SJCRH30 (cell line): ENCODE results near the gene SCN4A. TPM values are rescaled to one million over a fixed set of nuclear protein-coding genes. Genes with fewer than 3 reads are reported as not detected.

Experiments
- DNase-seq, 2 experiments: peaks; one replicate each; pipeline ENCODE4 v3.0.0-alpha.2; 2015 to 2020
- H3K27ac ChIP-seq: fragments of 250-450 bp; sonication (Bioruptor Pico); 2 replicates; pipeline ENCODE4 v1.5.1; 2020; ENCODE audit warnings: mild to moderate bottlenecking, moderate library complexity
- H3K27me3 ChIP-seq: fragments of 250-450 bp; sonication (Bioruptor Pico); 2 replicates; pipeline ENCODE4 v1.5.1; 2020; ENCODE audit warnings: mild to moderate bottlenecking, moderate library complexity
- H3K36me3 ChIP-seq: fragments of 250-450 bp; sonication (Bioruptor Pico); 2 replicates; pipeline ENCODE4 v1.5.1; 2020; ENCODE audit warnings: mild to moderate bottlenecking, moderate library complexity
- H3K4me1 ChIP-seq: fragments of 250-450 bp; sonication (Bioruptor Pico); 2 replicates; pipeline ENCODE4 v1.5.1; 2020; ENCODE audit warnings: mild to moderate bottlenecking, moderate library complexity
- H3K4me3 ChIP-seq: fragments of 250-450 bp; sonication (Bioruptor Pico); 2 replicates; pipeline ENCODE4 v1.5.1; 2020; ENCODE audit warnings: mild to moderate bottlenecking, moderate library complexity
- H3K9me3 ChIP-seq: fragments of 250-450 bp; sonication (Bioruptor Pico); replicated peaks from 2 replicates; pipeline ENCODE4 v1.5.1; 2020; ENCODE audit warnings: mild to moderate bottlenecking, moderate library complexity
- total RNA-seq: library from RNA; depleted of rRNA; stranded (reverse); fragments of >200 nt; shearing (Covaris generic); gene quantifications from 2 replicates; pipeline ENCODE4 v1.2.3, GENCODE V29; 2014

SCN4A gene
- total RNA-seq, 1 experiment from 2014 or later: 14.3 TPM

DNA sequence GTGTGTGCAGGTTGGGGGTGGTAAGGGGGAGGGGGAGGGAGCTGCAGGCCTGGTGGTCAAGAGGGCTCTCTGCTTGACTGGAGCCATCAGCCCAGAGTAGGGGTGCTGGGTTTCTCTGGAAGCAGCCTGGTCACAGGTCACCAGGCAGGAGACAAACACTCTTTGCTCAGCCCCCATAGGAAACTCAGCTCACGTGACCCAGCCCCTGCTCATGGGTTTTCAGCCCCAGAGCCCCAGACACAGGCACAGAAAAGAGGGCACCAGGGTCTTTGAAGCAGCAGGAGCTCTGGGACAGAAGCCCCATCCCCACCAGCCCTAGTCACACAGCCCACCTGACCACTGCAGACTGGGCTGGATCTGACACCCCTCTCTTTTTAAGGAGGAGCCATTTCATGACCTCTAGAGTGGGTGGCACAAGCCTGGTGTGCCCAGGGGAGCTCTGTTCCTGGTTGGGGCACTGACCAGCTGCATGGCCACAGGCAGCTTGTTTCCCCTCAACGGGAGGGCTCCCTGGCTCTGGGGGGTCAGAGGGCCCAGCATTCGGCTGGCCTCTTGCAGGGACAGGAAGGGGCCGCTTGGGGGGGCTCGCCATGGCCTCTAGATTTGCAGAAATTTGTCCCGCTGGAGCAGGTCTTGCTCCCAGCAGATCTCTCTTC lies 26.8 kb downstream of the SCN4A start:
- Histone ChIP-seq H3K36me3 (no peaks in the 10 kb centered on the region; the same call in 1 of the 2 replicates), H3K4me1 (no peaks in the 10 kb centered on the region), H3K9me3 (no peaks in the 10 kb centered on the region), H3K27me3 (no peaks in the 10 kb centered on the region), H3K27ac (no peak overlapping the region), H3K4me3 (no peak overlapping the region)
- no peak for DNase-seq

DNA sequence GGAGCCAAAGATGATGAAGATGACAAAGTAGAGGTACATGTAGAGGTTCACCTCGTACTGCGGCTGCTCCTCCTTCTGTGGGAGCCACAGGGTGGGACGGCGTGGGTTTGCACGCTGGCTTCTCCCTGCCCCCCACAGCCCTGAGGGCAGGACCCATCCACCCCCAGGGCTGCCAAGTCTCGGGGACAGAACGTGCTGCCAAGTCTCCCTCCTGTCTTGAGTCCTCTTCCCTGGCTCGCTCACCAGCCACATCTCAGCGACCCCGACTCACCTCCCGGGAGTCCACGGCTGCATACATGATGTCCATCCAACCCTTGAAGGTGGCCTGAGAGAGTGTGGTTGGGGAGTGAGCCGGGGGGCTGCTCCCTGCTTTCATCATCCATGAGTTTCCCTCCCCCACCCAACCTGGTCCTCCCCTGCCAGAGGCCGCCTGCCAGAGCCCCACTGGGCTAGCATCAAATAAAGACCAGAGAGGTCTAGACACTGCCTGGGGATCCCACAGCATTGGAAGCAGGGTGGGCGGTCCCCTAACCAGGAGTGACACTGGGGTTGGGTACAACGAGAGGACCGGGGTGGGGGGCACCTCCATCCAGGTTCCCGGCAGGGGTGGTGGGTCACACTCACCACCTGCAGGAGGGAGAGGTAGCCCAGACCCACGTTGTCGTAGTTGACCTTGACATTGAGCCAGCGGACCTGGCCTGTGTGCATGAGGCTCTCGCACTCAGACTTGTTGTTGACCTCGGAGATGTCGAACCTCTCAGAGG lies 27.8 kb downstream of the SCN4A start:
- no peak overlapping the region for H3K27ac ChIP-seq
- no peaks in the 10 kb centered on the region for H3K9me3 ChIP-seq
- H3K4me1 ChIP-seq: no peaks in the 10 kb centered on the region
- H3K27me3 ChIP-seq: no peaks in the 10 kb centered on the region
- no peak for DNase-seq
- H3K4me3 ChIP-seq: no peak overlapping the region
- H3K36me3 ChIP-seq: no peaks in the 10 kb centered on the region; the same call in 1 of the 2 replicates

DNA sequence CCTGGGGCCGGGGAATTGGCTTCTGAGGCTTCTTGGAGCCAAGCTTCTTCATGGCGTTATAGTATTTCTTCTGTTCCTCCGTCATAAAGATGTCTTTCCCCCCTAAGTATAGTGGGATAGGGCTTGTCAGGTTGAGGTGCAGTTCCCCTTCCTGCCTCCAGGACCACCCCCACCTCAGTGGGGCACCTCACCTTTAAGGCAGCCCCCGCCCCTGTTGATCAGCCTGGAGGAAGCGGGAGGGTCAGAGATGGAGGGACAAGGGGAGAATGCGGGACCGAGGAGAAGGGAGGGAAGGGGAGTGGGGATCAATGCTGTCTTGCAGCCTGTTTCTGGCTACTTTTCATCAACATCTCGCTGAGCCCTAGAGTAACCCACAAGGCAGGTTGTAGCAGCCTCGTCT lies 29.0 kb downstream of the SCN4A start:
- Histone ChIP-seq H3K27ac (no peak overlapping the region), H3K9me3 (no peaks in the 10 kb centered on the region), H3K36me3 (no peaks in the 10 kb centered on the region; the same call in 1 of the 2 replicates), H3K4me1 (no peaks in the 10 kb centered on the region), H3K4me3 (no peak overlapping the region), H3K27me3 (no peaks in the 10 kb centered on the region)
- no peak for DNase-seq

DNA sequence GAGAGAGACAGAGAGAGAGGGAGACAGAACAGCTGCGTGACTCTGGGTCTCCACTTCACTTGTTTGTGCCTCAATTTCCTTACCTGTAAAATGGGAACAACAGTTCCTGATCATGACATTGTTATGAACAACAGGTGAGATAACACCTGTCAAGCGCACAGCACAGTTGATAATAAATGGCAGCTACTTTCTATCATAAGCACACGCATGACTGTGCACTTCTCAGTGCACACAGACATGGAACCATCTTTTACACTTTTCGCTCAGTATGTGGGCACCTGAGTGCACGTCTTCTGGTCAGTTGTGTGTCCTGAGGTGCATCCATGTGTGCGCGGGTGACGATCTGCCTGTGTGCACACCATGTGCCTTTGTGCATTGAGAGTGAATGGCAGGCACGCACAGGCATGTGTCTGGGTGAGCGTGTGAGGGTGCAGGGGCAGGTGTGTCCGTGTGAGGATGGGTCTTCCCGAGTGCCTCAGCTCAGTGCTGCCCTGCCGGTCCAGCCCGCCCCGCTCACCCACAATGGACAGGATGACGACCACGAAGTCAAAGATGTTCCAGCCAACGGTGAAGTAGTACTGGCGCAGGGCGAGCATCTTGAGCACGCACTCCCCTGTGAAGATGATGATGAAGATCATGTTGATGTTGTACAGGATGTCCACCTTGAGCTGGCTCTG lies 30.3 kb downstream of the SCN4A start:
- no peaks in the 10 kb centered on the region for H3K4me1 ChIP-seq
- H3K9me3 ChIP-seq: no peaks in the 10 kb centered on the region
- H3K27me3 ChIP-seq: no peaks in the 10 kb centered on the region
- H3K4me3 ChIP-seq: no peak overlapping the region
- no peak for DNase-seq
- H3K27ac ChIP-seq: no peak overlapping the region
- no peaks in the 10 kb centered on the region; the same call in 1 of the 2 replicates for H3K36me3 ChIP-seq

DNA sequence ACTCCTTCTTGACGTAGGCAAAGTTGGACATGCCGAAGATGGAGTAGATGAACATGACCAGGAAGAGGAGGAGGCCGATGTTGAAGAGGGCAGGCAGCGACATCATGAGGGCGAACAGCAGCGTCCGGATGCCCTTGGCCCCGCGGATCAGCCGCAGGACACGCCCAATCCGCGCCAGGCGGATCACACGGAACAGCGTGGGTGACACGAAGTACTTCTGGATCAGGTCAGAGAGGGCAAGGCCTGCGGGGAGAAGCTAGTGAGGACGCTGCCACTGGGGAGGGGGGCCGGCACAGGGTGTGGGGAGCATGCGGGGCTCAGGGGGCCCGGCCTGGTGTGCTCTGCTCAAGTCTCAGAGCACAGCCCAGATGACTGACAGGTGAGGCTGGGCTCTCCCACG lies 31.0 kb downstream of the SCN4A start:
- Histone ChIP-seq H3K9me3 (no peaks in the 10 kb centered on the region), H3K27me3 (no peaks in the 10 kb centered on the region), H3K27ac (no peak overlapping the region), H3K36me3 (no peaks in the 10 kb centered on the region; the same call in 1 of the 2 replicates), H3K4me1 (no peaks in the 10 kb centered on the region), H3K4me3 (no peak overlapping the region)
- DNase-seq: no peak

DNA sequence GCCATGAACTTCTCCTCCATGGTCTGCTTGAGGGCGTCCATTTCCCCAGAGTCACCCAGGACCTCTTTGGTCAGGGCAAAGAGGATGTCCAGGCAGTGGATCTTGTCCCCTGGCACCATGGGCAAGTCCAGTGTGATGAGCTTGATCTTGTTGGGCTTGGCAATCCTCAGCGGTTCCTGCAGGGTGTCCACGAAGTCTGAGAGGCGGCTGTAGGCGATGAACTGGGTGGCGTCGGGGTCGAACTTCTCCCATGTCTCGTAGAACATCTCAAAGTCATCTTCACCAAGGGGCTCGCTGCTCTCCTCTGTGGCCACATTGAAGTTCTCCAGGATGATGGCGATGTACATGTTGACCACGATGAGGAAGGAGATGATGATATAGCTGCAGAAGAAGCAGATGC lies 31.6 kb downstream of the SCN4A start:
- H3K27me3 ChIP-seq: no peaks in the 10 kb centered on the region
- H3K4me1 ChIP-seq: no peaks in the 10 kb centered on the region
- no peak overlapping the region for H3K27ac ChIP-seq
- H3K4me3 ChIP-seq: no peak overlapping the region
- H3K9me3 ChIP-seq: no peaks in the 10 kb centered on the region
- H3K36me3 ChIP-seq: no peaks in the 10 kb centered on the region; the same call in 1 of the 2 replicates
- no peak for DNase-seq

DNA sequence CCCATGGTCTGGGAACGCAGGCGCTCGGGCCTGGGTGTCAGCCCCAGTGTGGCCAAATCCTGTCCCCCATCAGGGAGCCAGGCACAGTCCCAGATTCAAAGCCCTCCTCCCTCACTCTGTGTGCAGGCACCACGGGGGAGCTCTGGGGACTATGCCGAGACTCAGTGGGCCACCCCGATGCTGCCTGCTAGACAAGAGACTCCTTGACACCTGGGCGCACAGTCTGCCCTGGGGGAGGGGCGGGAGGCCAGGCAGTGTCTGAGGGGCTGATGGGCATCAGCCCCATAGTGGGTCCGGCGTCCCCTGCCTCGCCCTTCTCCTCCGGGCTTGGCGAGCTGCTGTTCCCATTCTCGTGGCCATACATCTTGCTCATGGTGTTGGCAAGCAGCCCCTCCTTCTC lies 32.1 kb downstream of the SCN4A start:
- DNase-seq: no peak
- no peaks in the 10 kb centered on the region; the same call in 1 of the 2 replicates for H3K36me3 ChIP-seq

DNA sequence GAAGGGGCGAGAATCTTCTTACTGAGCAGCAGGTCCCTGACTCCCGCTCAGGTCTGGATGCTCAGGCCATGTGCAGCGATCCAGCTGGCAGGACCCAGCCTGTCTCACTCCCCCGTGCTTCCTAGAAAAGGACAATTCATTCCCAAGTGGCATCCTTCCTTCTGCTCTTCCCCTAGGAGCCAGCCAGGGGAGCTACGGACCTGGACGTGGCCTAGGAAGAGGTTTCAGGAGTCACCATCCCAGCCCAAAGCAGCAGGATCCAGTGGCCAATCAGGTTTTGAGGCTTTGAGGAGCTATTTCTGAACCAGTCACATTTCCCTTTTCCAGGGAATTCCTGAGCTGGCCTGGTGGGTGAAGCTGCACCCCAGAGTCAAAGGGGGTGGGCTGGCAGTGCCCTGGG lies 32.8 kb downstream of the SCN4A start:
- no peaks in the 10 kb centered on the region; the same call in 1 of the 2 replicates for H3K36me3 ChIP-seq
- no peaks in the 10 kb centered on the region for H3K27me3 ChIP-seq
- DNase-seq: no peak
- H3K27ac ChIP-seq: no peak overlapping the region
- no peak overlapping the region for H3K4me3 ChIP-seq
- H3K9me3 ChIP-seq: no peaks in the 10 kb centered on the region
- no peaks in the 10 kb centered on the region for H3K4me1 ChIP-seq

More for the DNA sequence above, 32.1 kb downstream of the SCN4A start:
- H3K27me3 ChIP-seq: no peaks in the 10 kb centered on the region
- no peak overlapping the region for H3K27ac ChIP-seq
- H3K4me1 ChIP-seq: no peaks in the 10 kb centered on the region
- no peak overlapping the region for H3K4me3 ChIP-seq
- H3K9me3 ChIP-seq: no peaks in the 10 kb centered on the region

DNA sequence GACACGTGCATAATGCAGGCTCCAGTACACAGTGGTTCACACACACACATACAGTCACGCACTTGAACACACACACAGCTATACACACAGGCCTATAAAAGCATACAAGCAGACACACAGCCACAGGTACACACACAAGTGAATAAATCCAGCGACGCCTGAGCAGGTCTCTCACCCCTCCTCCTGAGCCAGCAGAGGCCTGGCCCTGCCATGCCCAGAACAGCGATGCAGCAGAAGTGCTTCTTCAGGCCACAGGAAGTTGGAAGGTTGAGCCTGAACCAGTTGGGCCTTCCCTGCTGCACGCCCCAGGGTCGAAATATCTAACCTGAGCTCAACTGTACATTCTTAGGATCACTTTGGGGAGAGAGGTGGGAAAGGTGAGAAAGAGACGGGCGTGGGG lies 33.3 kb downstream of the SCN4A start:
- Histone ChIP-seq H3K4me1 (no peaks in the 10 kb centered on the region), H3K27me3 (no peaks in the 10 kb centered on the region), H3K36me3 (no peaks in the 10 kb centered on the region; the same call in 1 of the 2 replicates), H3K4me3 (no peak overlapping the region), H3K27ac (no peak overlapping the region), H3K9me3 (no peaks in the 10 kb centered on the region)
- no peak for DNase-seq

DNA sequence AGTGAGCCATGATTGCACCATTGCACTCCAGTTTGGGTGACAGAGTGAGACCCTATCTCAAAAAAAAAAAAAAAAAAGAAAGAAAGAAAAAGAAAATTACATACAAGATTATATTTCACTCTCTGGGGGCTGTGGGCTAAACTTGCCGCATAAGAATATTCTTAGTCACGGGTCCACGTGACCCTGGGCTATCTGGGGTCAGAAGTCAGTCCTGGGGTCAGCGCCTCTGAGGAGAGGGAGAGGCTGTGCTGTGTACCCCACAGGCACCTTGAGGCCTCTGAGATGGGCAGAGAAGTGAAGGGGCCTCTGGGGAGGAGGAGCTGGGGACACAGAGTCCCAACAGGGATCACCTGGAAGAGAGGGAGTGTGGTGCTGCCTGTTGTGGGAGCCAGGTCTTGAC lies 34.8 kb downstream of the SCN4A start:
- Histone ChIP-seq H3K4me1 (no peaks in the 10 kb centered on the region), H3K4me3 (no peak overlapping the region), H3K27me3 (no peaks in the 10 kb centered on the region), H3K9me3 (no peaks in the 10 kb centered on the region), H3K27ac (no peak overlapping the region), H3K36me3 (no peaks in the 10 kb centered on the region; the same call in 1 of the 2 replicates)
- DNase-seq: no peak

DNA sequence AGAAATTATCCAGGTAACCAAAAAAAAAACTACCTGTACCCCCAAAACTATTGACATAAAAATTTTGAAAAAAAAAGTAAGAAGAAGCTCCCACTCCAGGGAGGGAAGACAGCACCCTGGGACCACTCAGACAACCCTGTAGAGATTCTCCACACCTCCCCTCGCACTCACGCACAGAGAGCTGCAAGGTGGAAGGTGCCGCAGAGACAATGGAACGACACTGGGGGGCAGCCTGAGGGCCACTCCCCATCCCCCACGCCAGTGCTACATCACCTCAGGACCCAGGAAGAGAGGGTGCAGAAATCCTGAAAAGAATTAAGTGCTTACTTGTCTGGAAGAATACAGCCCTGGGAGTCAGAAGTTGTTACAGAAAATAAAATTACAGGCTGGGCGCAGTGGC lies 35.4 kb downstream of the SCN4A start:
- H3K4me3 ChIP-seq: no peak overlapping the region
- H3K4me1 ChIP-seq: peaks cover 4% of the 10 kb centered on the region

DNA sequence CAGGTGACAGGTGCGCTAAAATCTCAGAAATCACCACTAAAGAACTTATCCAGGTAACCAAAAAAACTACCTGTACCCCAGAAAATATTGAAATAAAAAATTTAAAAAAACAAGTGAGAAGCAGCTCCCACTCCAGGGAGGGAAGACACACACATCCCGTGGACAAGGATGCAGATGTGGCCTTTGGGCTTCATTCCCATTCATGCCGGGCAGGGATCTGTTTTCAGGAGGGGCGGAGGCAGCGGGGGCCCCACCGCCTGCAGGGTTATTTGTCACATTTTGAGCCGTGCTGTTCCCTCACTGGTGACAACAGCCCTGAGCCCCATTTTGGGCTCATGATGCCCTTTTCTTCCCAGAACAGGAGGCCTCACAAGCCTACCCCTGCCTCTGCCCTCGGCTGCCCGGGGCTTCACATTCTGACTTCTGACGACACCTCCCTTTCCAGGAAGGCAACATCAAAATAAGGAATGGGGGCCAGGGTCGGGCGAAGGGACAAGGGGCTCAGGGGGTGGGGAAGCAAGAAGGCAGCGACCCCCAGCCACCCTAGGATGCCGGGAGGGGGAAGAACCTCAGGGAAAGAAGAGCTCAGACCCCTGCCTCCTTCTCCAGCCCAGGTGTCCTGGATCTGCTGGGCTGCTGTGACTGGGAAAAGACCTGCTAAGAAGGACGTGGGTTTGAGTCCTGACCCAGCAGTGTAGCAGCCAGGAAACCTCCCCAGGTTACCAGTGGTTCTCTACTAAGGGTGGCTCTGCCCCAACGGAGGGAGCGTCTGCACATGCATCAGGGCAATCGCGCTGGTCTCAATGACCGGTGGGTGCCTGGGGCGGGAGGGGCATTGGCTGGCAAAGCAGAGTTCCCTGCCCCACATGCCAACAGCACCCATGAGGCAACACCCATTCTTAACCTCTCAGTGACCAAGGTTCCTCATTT lies 38.3 kb downstream of the SCN4A start:
- Histone ChIP-seq H3K4me1 (peaks cover 4% of the 10 kb centered on the region), H3K9me3 (no peaks in the 10 kb centered on the region)

More for the DNA sequence above, 35.4 kb downstream of the SCN4A start:
- no peaks in the 10 kb centered on the region for H3K9me3 ChIP-seq
- no peak for DNase-seq
- H3K27me3 ChIP-seq: no peaks in the 10 kb centered on the region
- no peaks in the 10 kb centered on the region; the same call in 1 of the 2 replicates for H3K36me3 ChIP-seq
- no peak overlapping the region for H3K27ac ChIP-seq

DNA sequence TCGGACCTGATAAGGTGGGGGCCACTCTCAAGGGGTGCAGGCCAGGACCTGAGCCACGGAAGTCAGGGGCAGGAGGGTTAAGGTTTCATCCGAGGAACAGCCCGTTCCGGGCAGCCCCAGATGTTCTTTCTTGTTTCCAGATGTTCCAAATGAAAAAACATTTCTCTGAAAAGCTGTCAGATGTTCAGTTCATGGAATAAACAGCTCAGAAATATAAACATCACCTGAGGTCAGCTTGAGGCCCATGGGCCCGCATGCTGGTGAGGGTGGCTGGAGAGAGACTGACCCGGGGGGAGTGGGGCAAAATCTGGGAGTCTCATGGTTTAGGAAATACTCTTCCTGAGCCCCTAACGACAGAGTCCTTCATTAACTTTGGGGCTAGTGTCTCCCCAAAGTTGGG lies 39.1 kb downstream of the SCN4A start:
- Histone ChIP-seq H3K36me3 (no peaks in the 10 kb centered on the region), H3K4me1 (peaks cover 4% of the 10 kb centered on the region), H3K27ac (no peak overlapping the region), H3K27me3 (no peaks in the 10 kb centered on the region), H3K4me3 (no peak overlapping the region), H3K9me3 (no peaks in the 10 kb centered on the region)
- DNase-seq: no peak

More for the DNA sequence above, 38.3 kb downstream of the SCN4A start:
- Histone ChIP-seq H3K27ac (no peak overlapping the region), H3K27me3 (no peaks in the 10 kb centered on the region), H3K4me3 (no peak overlapping the region), H3K36me3 (no peaks in the 10 kb centered on the region)
- no peak for DNase-seq

DNA sequence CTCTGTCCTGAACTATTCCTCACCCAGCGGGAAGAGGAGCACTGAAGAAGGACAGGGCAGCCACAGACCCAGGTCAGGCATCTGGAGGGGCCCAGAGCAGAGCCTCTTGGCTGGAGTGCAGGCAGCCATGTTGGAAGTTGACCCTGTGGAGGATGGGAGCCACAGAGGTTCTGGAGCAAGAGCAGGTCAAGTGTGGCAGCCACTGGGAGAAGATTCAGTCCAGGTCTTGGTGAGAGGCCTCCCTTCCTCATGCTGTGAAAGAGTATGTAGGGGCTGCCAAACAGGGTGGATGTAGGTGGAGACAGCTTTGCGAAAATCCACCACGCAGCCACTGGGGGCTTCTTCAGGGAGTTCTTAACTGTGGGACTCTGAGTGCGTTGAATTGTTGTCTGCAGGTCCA lies 40.0 kb downstream of the SCN4A start:
- no peak overlapping the region for H3K27ac ChIP-seq
- no peaks in the 10 kb centered on the region for H3K36me3 ChIP-seq
- no peaks in the 10 kb centered on the region for H3K9me3 ChIP-seq
- no peak overlapping the region for H3K4me3 ChIP-seq
- peaks cover 8% of the 10 kb centered on the region for H3K4me1 ChIP-seq
- no peaks in the 10 kb centered on the region for H3K27me3 ChIP-seq
- DNase-seq: no peak
